UCSD-AML1 (cell line): ENCODE measurements around the gene SLC29A3.

Experiments used
- DNase-seq: peaks from one replicate; lab custom pipeline; 2025; ENCODE audit not compliant: unreplicated experiment; lab: John Stamatoyannopoulos, UW

The SLC29A3 gene

GRCh38 chr10:71408436-71409225 is 89.6 kb downstream of the SLC29A3 start:
- no peak for DNase-seq

- no peak for DNase-seq
These were observed 90.6 kb downstream of the SLC29A3 start for GRCh38 chr10:71409516-71410104.
